ENCODE measurements around the gene SLC51B. TPM values are rescaled to one million over a fixed set of nuclear protein-coding genes. Genes with fewer than 3 reads are reported as not detected.
"Not testable (repeated sequence)": the region's sequence is repeated elsewhere in the genome, so short reads cannot be mapped to it uniquely, and the experiment has no call there.

Gene SLC51B
- total RNA-seq, 1 donor from 2014 or later = not detected

DNA sequence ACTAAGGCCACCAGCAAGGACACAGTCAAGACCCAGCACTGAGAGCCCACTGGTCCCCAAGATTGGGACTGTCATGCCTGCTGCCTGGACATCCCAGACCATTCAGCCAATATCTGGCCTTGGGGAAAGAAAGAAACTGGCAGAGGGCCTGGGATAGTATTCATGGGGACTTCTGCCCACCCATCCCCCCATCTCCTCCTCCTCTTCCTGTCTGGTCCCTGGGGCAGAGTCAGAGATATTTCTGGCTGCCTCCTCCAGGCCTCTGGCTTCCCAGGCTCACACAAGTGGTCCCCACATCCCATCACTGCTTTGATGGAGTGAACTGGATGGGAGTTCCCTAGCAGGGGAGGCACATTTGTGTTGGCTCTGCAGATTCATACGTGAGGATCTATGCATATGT, 26.8 kb downstream of the SLC51B start:
- H3K36me3 Mint-ChIP-seq (ENCODE audit: low read depth) = peaks cover 2% of the 10 kb centered on the region
- H3K9me3 Mint-ChIP-seq = no peaks in the 10 kb centered on the region
- H3K27ac Mint-ChIP-seq = no peak overlapping the region
- intact Hi-C loops (cut with micrococcal nuclease) = no loop called here
- H3K4me3 Mint-ChIP-seq = no peak overlapping the region
- H3K4me1 Mint-ChIP-seq (ENCODE audit: low read depth) = peaks cover 4% of the 10 kb centered on the region
- peaks cover 18% of the 10 kb centered on the region for H3K27me3 Mint-ChIP-seq (ENCODE audit: insufficient read depth)
- no peak for DNase-seq (ENCODE audit: low spot score)

DNA sequence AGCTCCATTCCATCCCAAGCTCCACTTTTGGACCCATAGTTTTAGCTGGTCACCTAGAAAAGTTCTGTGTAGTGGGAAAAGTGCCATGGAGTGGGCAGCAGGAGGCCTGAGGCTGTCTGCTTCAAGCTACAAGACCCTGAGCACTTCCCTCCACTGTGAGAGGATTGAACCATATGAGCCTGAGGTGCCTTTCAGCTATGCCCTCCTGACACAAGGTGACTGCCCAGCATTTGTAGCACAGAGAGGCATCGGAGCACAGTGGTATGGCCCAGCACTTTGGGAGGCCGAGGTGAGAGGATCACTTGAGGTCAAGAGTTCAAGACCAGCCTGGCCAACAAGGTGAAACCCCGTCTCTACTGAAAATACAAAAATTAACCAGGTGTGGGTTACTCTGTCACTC, 27.4 kb downstream of the SLC51B start:
- Mint-ChIP-seq H3K4me1 (ENCODE audit: low read depth) (peaks cover under 1% of the 10 kb centered on the region), H3K27me3 (ENCODE audit: insufficient read depth) (peaks cover 15% of the 10 kb centered on the region)
- intact Hi-C loops (cut with micrococcal nuclease) = no loop called here

DNA sequence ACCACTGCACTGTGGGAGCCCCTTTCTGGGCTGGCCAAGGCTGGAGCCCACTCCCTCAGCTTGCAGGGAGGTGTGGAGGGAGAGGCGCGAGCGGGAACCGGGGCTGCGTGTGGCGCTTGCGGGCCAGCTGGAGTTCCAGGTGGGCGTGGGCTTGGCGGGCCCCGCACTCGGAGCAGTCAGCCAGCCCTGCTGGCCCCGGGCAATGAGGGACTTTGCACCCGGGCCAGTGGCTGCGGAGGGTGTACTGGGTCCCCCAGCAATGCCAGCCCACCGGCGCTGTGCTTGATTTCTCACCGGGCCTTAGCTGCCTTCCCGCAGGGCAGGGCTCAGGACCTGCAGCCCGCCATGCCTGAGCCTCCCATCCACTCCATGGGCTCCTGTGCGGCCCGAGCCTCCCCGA, 29.8 kb downstream of the SLC51B start:
- intact Hi-C loops (cut with micrococcal nuclease); H3K4me3 Mint-ChIP-seq; H3K27ac Mint-ChIP-seq; DNase-seq (ENCODE audit: low spot score); H3K9me3 Mint-ChIP-seq; H3K36me3 Mint-ChIP-seq (ENCODE audit: low read depth); H3K4me1 Mint-ChIP-seq (ENCODE audit: low read depth): not testable (repeated sequence)
- peaks cover 20% of the 10 kb centered on the region for H3K27me3 Mint-ChIP-seq (ENCODE audit: insufficient read depth)

More for the DNA sequence above, 27.4 kb downstream of the SLC51B start:
- H3K36me3 Mint-ChIP-seq (ENCODE audit: low read depth) = no peaks in the 10 kb centered on the region
- H3K4me3 Mint-ChIP-seq = no peak overlapping the region
- H3K27ac Mint-ChIP-seq = no peak overlapping the region
- DNase-seq (ENCODE audit: low spot score) = no peak
- no peaks in the 10 kb centered on the region for H3K9me3 Mint-ChIP-seq

- H3K9me3 Mint-ChIP-seq; H3K36me3 Mint-ChIP-seq (ENCODE audit: low read depth); H3K4me1 Mint-ChIP-seq (ENCODE audit: low read depth); H3K27ac Mint-ChIP-seq; DNase-seq (ENCODE audit: low spot score); H3K4me3 Mint-ChIP-seq; intact Hi-C loops (cut with micrococcal nuclease): not testable (repeated sequence)
- peaks cover 20% of the 10 kb centered on the region for H3K27me3 Mint-ChIP-seq (ENCODE audit: insufficient read depth)
Observed at GRCh38 chr15:65075607-65076395, 30.6 kb downstream of the SLC51B start.

GRCh38 chr15:65076486-65077290, 31.5 kb downstream of the SLC51B start, which contains the start of gene KBTBD13:
TSS of gene KBTBD13 (plus strand) at chr15:65076746. CDS start at chr15:65076816, 70 bp downstream.
- Mint-ChIP-seq H3K36me3 (ENCODE audit: low read depth) (no peaks in the 10 kb centered on the region), H3K27me3 (ENCODE audit: insufficient read depth) (peaks cover 25% of the 10 kb centered on the region), H3K9me3 (no peaks in the 10 kb centered on the region), H3K4me3 (no peak within 1 kb of the TSS), H3K4me1 (ENCODE audit: low read depth) (peaks cover 5% of the 10 kb centered on the region), H3K27ac (no peak within 1 kb of the TSS)
- intact Hi-C loops (cut with micrococcal nuclease) = no loop called here
- no peak for DNase-seq (ENCODE audit: low spot score)

- Mint-ChIP-seq H3K27me3 (ENCODE audit: insufficient read depth) (peaks cover 30% of the 10 kb centered on the region), H3K4me3 (no peak overlapping the region), H3K4me1 (ENCODE audit: low read depth) (peaks cover 10% of the 10 kb centered on the region), H3K9me3 (no peaks in the 10 kb centered on the region), H3K36me3 (ENCODE audit: low read depth) (no peaks in the 10 kb centered on the region), H3K27ac (no peak overlapping the region)
- intact Hi-C loops (cut with micrococcal nuclease) = no loop called here
- DNase-seq (ENCODE audit: low spot score) = no peak
Observed at GRCh38 chr15:65077291-65077980, 32.2 kb downstream of the SLC51B start.

DNA sequence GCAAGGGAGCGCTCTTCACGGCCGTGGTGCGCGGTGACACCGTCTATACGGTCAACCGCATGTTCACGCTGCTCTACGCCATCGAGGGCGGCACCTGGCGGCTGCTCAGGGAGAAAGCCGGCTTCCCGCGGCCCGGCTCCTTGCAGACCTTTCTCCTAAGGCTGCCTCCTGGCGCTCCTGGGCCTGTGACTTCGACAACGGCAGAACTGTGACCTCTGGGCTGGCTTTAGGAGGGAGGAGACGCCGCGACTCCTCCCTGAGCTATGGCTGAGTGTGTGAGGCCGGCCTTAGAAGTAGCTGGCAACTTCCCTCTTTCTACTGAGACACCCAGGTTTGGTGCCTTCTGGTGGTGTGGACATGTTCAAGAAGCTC, 32.8 kb downstream of the SLC51B start:
- intact Hi-C loops (cut with micrococcal nuclease) = loop anchor here (1.0 to 2.0 kb wide), 2 partner anchors 23 to 45 kb away; no protein-coding TSS in a partner anchor
- DNase-seq (ENCODE audit: low spot score) = peak; percentile 29
- no peak overlapping the region for H3K4me3 Mint-ChIP-seq

DNA sequence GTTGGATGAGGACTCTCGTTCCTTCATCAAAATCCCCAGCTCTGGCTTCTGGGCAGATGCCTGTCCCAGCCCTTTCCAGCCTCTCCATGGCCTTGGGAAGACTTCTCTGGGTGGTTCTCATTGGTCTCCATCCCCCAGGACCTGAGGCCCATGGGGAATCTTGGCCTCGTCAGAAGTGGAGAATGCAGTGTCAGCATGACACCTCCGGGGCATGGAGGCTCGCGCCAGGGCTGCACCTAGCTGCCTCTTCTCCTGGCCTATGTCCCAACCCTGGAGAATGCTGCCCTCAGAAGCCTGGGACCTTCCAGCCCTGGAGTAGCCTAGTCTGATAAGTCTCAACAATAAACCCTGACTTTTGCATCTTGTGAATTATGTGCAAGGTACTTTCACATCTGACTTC, 34.4 kb downstream of the SLC51B start:
- DNase-seq (ENCODE audit: low spot score) = no peak
- H3K4me3 Mint-ChIP-seq = no peak overlapping the region
- peaks cover 37% of the 10 kb centered on the region for H3K27me3 Mint-ChIP-seq (ENCODE audit: insufficient read depth)
- intact Hi-C loops (cut with micrococcal nuclease) = loop anchor here (2.0 kb wide), 1 partner anchor 25 kb away; no protein-coding TSS in a partner anchor
- H3K27ac Mint-ChIP-seq = no peak overlapping the region
- no peaks in the 10 kb centered on the region for H3K9me3 Mint-ChIP-seq
- peaks cover 17% of the 10 kb centered on the region for H3K4me1 Mint-ChIP-seq (ENCODE audit: low read depth)
- no peaks in the 10 kb centered on the region for H3K36me3 Mint-ChIP-seq (ENCODE audit: low read depth)

More for the DNA sequence above, 32.8 kb downstream of the SLC51B start:
- Mint-ChIP-seq H3K9me3 (no peaks in the 10 kb centered on the region), H3K4me1 (ENCODE audit: low read depth) (peaks cover 16% of the 10 kb centered on the region), H3K27ac (no peak overlapping the region), H3K36me3 (ENCODE audit: low read depth) (no peaks in the 10 kb centered on the region), H3K27me3 (ENCODE audit: insufficient read depth) (peaks cover 34% of the 10 kb centered on the region)

GRCh38 chr15:65081270-65081669, 36.1 kb downstream of the SLC51B start:
- Mint-ChIP-seq H3K36me3 (ENCODE audit: low read depth) (no peaks in the 10 kb centered on the region), H3K27ac (no peak overlapping the region), H3K4me1 (ENCODE audit: low read depth) (peaks cover 17% of the 10 kb centered on the region), H3K9me3 (no peaks in the 10 kb centered on the region), H3K4me3 (no peak overlapping the region), H3K27me3 (ENCODE audit: insufficient read depth) (peaks cover 43% of the 10 kb centered on the region)
- intact Hi-C loops (cut with micrococcal nuclease) = no loop called here
- DNase-seq (ENCODE audit: low spot score) = no peak

DNA sequence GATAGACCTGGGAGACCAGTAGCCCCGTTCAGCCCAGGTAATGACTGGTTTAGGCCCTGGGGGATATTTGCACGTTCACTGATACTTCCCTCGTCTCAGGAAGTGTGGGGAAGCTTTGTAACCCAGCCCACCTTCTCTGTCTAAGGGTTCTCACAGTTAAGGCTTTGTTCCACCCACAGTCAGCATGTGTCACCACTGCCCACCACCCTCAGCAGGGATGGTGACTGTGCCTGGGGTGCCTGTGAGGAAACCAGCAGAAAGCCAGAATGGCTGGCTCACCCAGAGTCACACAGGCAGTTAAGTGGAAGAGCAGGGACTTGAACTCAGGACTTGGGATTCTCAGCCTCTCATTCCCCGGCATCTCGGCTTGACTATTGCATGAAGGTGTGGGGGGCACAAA, 36.6 kb downstream of the SLC51B start:
- H3K27ac Mint-ChIP-seq = no peak overlapping the region
- intact Hi-C loops (cut with micrococcal nuclease) = no loop called here
- DNase-seq (ENCODE audit: low spot score) = no peak
- H3K36me3 Mint-ChIP-seq (ENCODE audit: low read depth) = no peaks in the 10 kb centered on the region
- H3K9me3 Mint-ChIP-seq = no peaks in the 10 kb centered on the region
- H3K4me1 Mint-ChIP-seq (ENCODE audit: low read depth) = peaks cover 17% of the 10 kb centered on the region
- peaks cover 43% of the 10 kb centered on the region for H3K27me3 Mint-ChIP-seq (ENCODE audit: insufficient read depth)
- H3K4me3 Mint-ChIP-seq = no peak overlapping the region

DNA sequence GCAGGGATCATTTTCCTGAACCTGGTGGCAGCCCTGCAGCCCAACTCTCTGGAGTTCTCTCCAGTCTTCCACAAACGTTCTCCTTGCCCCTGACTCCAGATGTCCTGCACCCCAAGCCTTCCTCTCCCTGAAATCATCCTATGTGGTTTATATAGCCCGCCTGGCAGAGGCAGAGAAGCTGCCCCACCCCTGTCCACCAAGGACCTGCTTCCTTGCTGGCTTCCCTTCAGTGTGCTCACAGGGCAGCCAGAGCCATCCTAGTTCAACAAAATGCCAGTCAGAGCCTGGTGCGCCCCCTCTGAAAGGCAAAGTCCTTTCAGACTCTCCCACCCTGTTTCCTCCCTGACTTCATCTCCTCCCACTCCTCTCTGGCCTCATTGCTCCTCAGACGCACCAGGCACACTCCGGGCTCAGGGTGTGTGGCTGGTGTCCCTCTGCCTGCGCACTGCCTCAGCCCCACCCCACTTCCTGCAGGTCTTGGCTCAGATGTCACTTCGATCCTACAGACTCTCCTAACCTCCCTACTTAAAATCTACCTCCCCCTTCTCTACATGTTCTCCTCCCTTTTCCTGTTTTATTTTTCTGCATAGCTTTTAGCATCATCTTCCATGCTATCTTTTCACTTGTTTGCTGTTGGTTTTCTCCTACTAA, 37.2 kb downstream of the SLC51B start:
- no peak for DNase-seq (ENCODE audit: low spot score)
- peaks cover 17% of the 10 kb centered on the region for H3K4me1 Mint-ChIP-seq (ENCODE audit: low read depth)
- peak overlapping the region; percentile 45 for H3K27ac Mint-ChIP-seq
- no peaks in the 10 kb centered on the region for H3K36me3 Mint-ChIP-seq (ENCODE audit: low read depth)
- H3K27me3 Mint-ChIP-seq (ENCODE audit: insufficient read depth) = peaks cover 43% of the 10 kb centered on the region
- no peak overlapping the region for H3K4me3 Mint-ChIP-seq
- intact Hi-C loops (cut with micrococcal nuclease) = no loop called here
- H3K9me3 Mint-ChIP-seq = no peaks in the 10 kb centered on the region

DNA sequence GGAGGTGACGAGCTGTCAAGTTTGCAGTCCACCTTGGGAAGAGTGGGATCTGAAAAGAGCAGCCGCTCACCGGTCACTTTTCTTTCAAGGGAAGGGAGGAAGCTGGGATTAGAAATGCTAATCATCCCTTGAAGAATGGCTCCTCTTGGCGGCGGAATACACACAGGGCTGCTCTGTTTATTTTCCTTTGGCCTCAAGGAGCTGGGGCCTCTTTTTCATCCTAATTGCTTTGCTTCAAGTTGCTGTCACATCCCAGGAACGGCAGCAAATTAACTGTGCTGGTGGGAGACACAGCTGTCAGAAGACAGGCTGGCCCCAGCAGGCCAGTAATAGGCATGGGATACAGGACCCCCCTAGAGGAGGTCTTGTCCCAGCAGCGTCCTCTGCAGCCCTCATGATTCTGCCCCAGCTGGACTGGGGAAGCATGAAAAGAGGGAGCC, 38.1 kb downstream of the SLC51B start:
- intact Hi-C loops (cut with micrococcal nuclease) = no loop called here
- Mint-ChIP-seq H3K36me3 (ENCODE audit: low read depth) (no peaks in the 10 kb centered on the region), H3K9me3 (no peaks in the 10 kb centered on the region)

More for the DNA sequence above, 38.1 kb downstream of the SLC51B start:
- Mint-ChIP-seq H3K27ac (no peak overlapping the region), H3K27me3 (ENCODE audit: insufficient read depth) (peaks cover 36% of the 10 kb centered on the region), H3K4me1 (ENCODE audit: low read depth) (peaks cover 12% of the 10 kb centered on the region), H3K4me3 (no peak overlapping the region)
- DNase-seq (ENCODE audit: low spot score) = no peak
